WTC11 (cell line): ENCODE results near the gene C1orf174. TPM values are rescaled to one million over a fixed set of nuclear protein-coding genes. Genes with fewer than 3 reads are reported as not detected.

ENCODE experiments used
- ATAC-seq: fragments of 200-7000 bp; cut with Tn5 transposase; 2 replicates; pipeline ENCODE4 v1.10.0; 2021; ENCODE audit warnings: mild to moderate bottlenecking, moderate library complexity
- CTCF ChIA-PET: fragments of 300-600 bp; sonication (Branson Sonifier 250); formaldehyde crosslinking; loops from one replicate; lab custom pipeline; 2021; ENCODE audit warnings: antibody characterized with exemption; lab: Charles Lee
- POLR2A ChIA-PET: fragments of 350-600 bp; sonication (Branson Sonifier 250); formaldehyde crosslinking; loops from one replicate; lab custom pipeline; 2021; ENCODE audit warnings: antibody characterized with exemption; lab: Charles Lee
- DNase-seq: peaks from one replicate; pipeline ENCODE4 v3.0.0; 2021; ENCODE audit warnings: low spot score
- H3K27ac Mint-ChIP-seq: 2 replicates; pipeline ENCODE4 v1.8.0; 2021; ENCODE audit warnings: mixed read lengths
- H3K27me3 Mint-ChIP-seq: 2 replicates; pipeline ENCODE4 v1.8.0; 2021; ENCODE audit warnings: low read depth, mild to moderate bottlenecking, moderate library complexity, mixed read lengths
- H3K36me3 Mint-ChIP-seq: 2 replicates; pipeline ENCODE4 v1.8.0; 2021; ENCODE audit warnings: mixed read lengths
- H3K4me1 Mint-ChIP-seq: 2 replicates; pipeline ENCODE4 v1.8.0; 2022; ENCODE audit warnings: mixed read lengths
- H3K4me3 Mint-ChIP-seq: 2 replicates; pipeline ENCODE4 v1.8.0; 2021; ENCODE audit warnings: mild to moderate bottlenecking, moderate library complexity, mixed read lengths
- H3K9me3 Mint-ChIP-seq: 2 replicates; pipeline ENCODE4 v1.8.0; 2021; ENCODE audit warnings: mixed read lengths
- ARID4B ChIP-seq: sonication (generic); formaldehyde crosslinking; IDR thresholded peaks from 2 replicates; pipeline ENCODE4 v1.8.0; 2023; ENCODE audit warnings: missing genetic modification reagents, mild to moderate bottlenecking, borderline replicate concordance
- E2F1 ChIP-seq: sonication (generic); formaldehyde crosslinking; IDR thresholded peaks from 2 replicates; pipeline ENCODE4 v1.8.0; 2022; ENCODE audit warnings: mild to moderate bottlenecking, missing genetic modification reagents
- ESRRA ChIP-seq: sonication (generic); formaldehyde crosslinking; IDR thresholded peaks from 2 replicates; pipeline ENCODE4 v1.8.1; 2022; ENCODE audit warnings: mild to moderate bottlenecking, missing genetic modification reagents, borderline replicate concordance
- GABPB1 ChIP-seq: sonication (generic); formaldehyde crosslinking; IDR thresholded peaks from 2 replicates; pipeline ENCODE4 v1.8.1; 2023; ENCODE audit warnings: mild to moderate bottlenecking, missing genetic modification reagents
- GTF2I ChIP-seq: fragments of 250-450 bp; sonication (Bioruptor Pico); conservative IDR thresholded peaks from 2 replicates; pipeline ENCODE4 v1.4.0; 2021; ENCODE audit warnings: mild to moderate bottlenecking
- JAZF1 ChIP-seq: fragments of 250-450 bp; sonication (Bioruptor Pico); IDR thresholded peaks from 2 replicates; pipeline ENCODE4 v1.9.0; 2021; ENCODE audit warnings: moderate library complexity, mild to moderate bottlenecking, inconsistent platforms
- MAX ChIP-seq: sonication (generic); formaldehyde crosslinking; IDR thresholded peaks from 2 replicates; pipeline ENCODE4 v1.8.0; 2022; ENCODE audit warnings: mild to moderate bottlenecking, missing genetic modification reagents
- NR1H2 ChIP-seq: sonication (generic); formaldehyde crosslinking; IDR thresholded peaks from 2 replicates; pipeline ENCODE4 v1.9.0; 2021; ENCODE audit warnings: mild to moderate bottlenecking, moderate library complexity, missing genetic modification reagents
- PRDM15 ChIP-seq: sonication (generic); formaldehyde crosslinking; IDR thresholded peaks from 2 replicates; pipeline ENCODE4 v1.8.0; 2022; ENCODE audit warnings: missing genetic modification reagents
- RORB ChIP-seq: fragments of 250-450 bp; sonication (Bioruptor Pico); IDR thresholded peaks from 2 replicates; pipeline ENCODE4 v1.9.0; 2021; ENCODE audit warnings: mild to moderate bottlenecking
- SMAD4 ChIP-seq: sonication (generic); formaldehyde crosslinking; IDR thresholded peaks from 2 replicates; pipeline ENCODE4 v1.8.0; 2022; ENCODE audit warnings: mild to moderate bottlenecking, missing genetic modification reagents
- TCF7 ChIP-seq: sonication (generic); formaldehyde crosslinking; IDR thresholded peaks from 2 replicates; pipeline ENCODE4 v1.8.0; 2022; ENCODE audit warnings: mild to moderate bottlenecking, low read depth, missing genetic modification reagents, moderate library complexity
- TEAD1 ChIP-seq: sonication (generic); formaldehyde crosslinking; IDR thresholded peaks from 2 replicates; pipeline ENCODE4 v1.8.0; 2022; ENCODE audit warnings: mild to moderate bottlenecking, missing genetic modification reagents
- USF1 ChIP-seq: sonication (generic); formaldehyde crosslinking; IDR thresholded peaks from 2 replicates; pipeline ENCODE4 v1.8.0; 2022; ENCODE audit warnings: mild to moderate bottlenecking, missing genetic modification reagents
- USF2 ChIP-seq: sonication (generic); formaldehyde crosslinking; IDR thresholded peaks from 2 replicates; pipeline ENCODE4 v1.8.1; 2023; ENCODE audit warnings: mild to moderate bottlenecking, missing genetic modification reagents, moderate library complexity
- ZMAT4 ChIP-seq: fragments of 250-450 bp; sonication (Bioruptor Pico); IDR thresholded peaks from 2 replicates; pipeline ENCODE4 v1.9.0; 2021; ENCODE audit warnings: mild to moderate bottlenecking
- ZNF317 ChIP-seq: sonication (generic); formaldehyde crosslinking; IDR thresholded peaks from 2 replicates; pipeline ENCODE4 v1.8.1; 2023; ENCODE audit warnings: low read depth, mild to moderate bottlenecking, moderate library complexity, missing genetic modification reagents, borderline replicate concordance
- ZNF396 ChIP-seq: fragments of 250-450 bp; sonication (Bioruptor Pico); IDR thresholded peaks from 2 replicates; pipeline ENCODE4 v1.8.0; 2021; ENCODE audit warnings: mild to moderate bottlenecking, moderate library complexity, borderline replicate concordance
- ZNF425 ChIP-seq: fragments of 250-450 bp; sonication (Bioruptor Pico); conservative IDR thresholded peaks from 2 replicates; pipeline ENCODE4 v1.9.0; 2021; ENCODE audit warnings: mild to moderate bottlenecking
- ZNF512 ChIP-seq: sonication (generic); formaldehyde crosslinking; IDR thresholded peaks from 2 replicates; pipeline ENCODE4 v1.8.1; 2022; ENCODE audit warnings: missing genetic modification reagents, borderline replicate concordance
- total RNA-seq: library from RNA; stranded (reverse); gene quantifications from 3 replicates; pipeline ENCODE4 v1.2.3, GENCODE V29; 2021

The C1orf174 gene
- total RNA-seq, 1 experiment from 2014 or later = 24.2 TPM

- TF ChIP-seq E2F1 (CRISPR knock-in tag) (no peak), ZNF396 (no peak), USF2 (CRISPR knock-in tag) (no peak), ZNF317 (CRISPR knock-in tag) (no peak), ARID4B (CRISPR knock-in tag) (no peak), PRDM15 (CRISPR knock-in tag) (no peak)
Observed at GRCh38 chr1:3884966-3885365, 15.1 kb downstream of the C1orf174 start (continued).

- ChIA-PET POLR2A (no interaction called here), CTCF (interaction anchor here (0.9 kb wide), 1 partner anchor 16 kb away, joined by 5 read pairs; no protein-coding TSS in a partner anchor)
- Mint-ChIP-seq H3K27ac (no peak overlapping the region; the same call in 1 of the 2 replicates), H3K9me3 (peaks cover 15% of the 10 kb centered on the region), H3K27me3 (no peaks in the 10 kb centered on the region), H3K4me3 (no peak overlapping the region), H3K4me1 (no peaks in the 10 kb centered on the region), H3K36me3 (peaks cover 32% of the 10 kb centered on the region)
- DNase-seq (no peak), ATAC-seq (no peak)
- TF ChIP-seq RORB (CRISPR knock-in tag) = no peak
- TF ChIP-seq MAX (CRISPR knock-in tag) = no peak
- TF ChIP-seq NR1H2 = no peak
- TF ChIP-seq SMAD4 (CRISPR knock-in tag) = no peak
- no peak for TF ChIP-seq USF1 (CRISPR knock-in tag)
- no peak for TF ChIP-seq ESRRA (CRISPR knock-in tag)
- no peak for TF ChIP-seq JAZF1 (CRISPR knock-in tag)
- no peak for TF ChIP-seq GTF2I (CRISPR knock-in tag)
- TF ChIP-seq ZNF512 = no peak
- TF ChIP-seq TCF7 = no peak
- TF ChIP-seq ZMAT4 (CRISPR knock-in tag) = no peak
- no peak for TF ChIP-seq GABPB1 (CRISPR knock-in tag)
- no peak for TF ChIP-seq ZNF425
- no peak for TF ChIP-seq TEAD1 (CRISPR knock-in tag)
Observed at GRCh38 chr1:3883194-3883925, 16.7 kb downstream of the C1orf174 start.
